Fibroblast of lung (primary cell): Measurements from ENCODE around the gene SLC35A2.

ENCODE experiments used
- CTCF ChIP-seq, 2 donors: IDR thresholded peaks in 1 of 2; conservative IDR thresholded peaks in 1 of 2; 1 replicate in 1 of 2; 2 replicates in 1 of 2; pipeline ENCODE4 v1.5.1; 2011 to 2012; ENCODE audit warnings: low read length in 2 of 2, control low read depth in 1 of 2, inconsistent platforms in 1 of 2, low read depth in 1 of 2, mild to moderate bottlenecking in 1 of 2
- EZH2 ChIP-seq: IDR thresholded peaks from 2 replicates; pipeline ENCODE4 v1.5.1; 2012; ENCODE audit warnings: low read length, control low read depth, mild to moderate bottlenecking; ENCODE audit errors: missing control alignments

- TF ChIP-seq CTCF (conservative IDR thresholded peaks at IDR 0.05 in 1 of 2, IDR thresholded peaks at IDR 0.05 in 1 of 2; ENCODE audit: low read depth in 1 of 2, low read length in 2 of 2) = no peak
- no peak for TF ChIP-seq EZH2
Observed at GRCh38 chrX:48894891-48895290, 16.6 kb downstream of the SLC35A2 start.
